BJ (cell line): ENCODE results near the gene CTRL. TPM values are rescaled to one million over a fixed set of nuclear protein-coding genes. Genes with fewer than 3 reads are reported as not detected.

Experiments used
- CTCF ChIA-PET: fragments of 350-600 bp; formaldehyde crosslinking; extraction: SDS; loops from one replicate; lab custom pipeline; 2021; ENCODE audit warnings: antibody characterized with exemption, inconsistent platforms; lab: Yijun Ruan, JAX
- POLR2A ChIA-PET: fragments of 300-600 bp; sonication (Branson Sonifier 250); formaldehyde crosslinking; extraction: SDS; loops from one replicate; lab custom pipeline; 2021; ENCODE audit warnings: antibody characterized with exemption; lab: Charles Lee
- DNase-seq: peaks from one replicate; pipeline ENCODE4 v3.0.0-alpha.2; 2011; ENCODE audit warnings: low read depth
- H3K27me3 ChIP-seq: 2 replicates; pipeline ENCODE4 v1.6.0; 2011; ENCODE audit warnings: low read length; ENCODE audit not compliant: control insufficient read depth, insufficient read depth
- H3K36me3 ChIP-seq: 2 replicates; pipeline ENCODE4 v1.5.1; 2011; ENCODE audit warnings: low read length; ENCODE audit not compliant: control insufficient read depth, insufficient read depth
- H3K4me3 ChIP-seq: 2 replicates; pipeline ENCODE4 v1.5.1; 2011; ENCODE audit warnings: low read depth, mild to moderate bottlenecking, control low read depth, low read length
- CTCF ChIP-seq: IDR thresholded peaks from 2 replicates; pipeline ENCODE4 v1.5.1; 2011; ENCODE audit warnings: low read depth, mild to moderate bottlenecking, control low read depth, inconsistent platforms, low read length, moderate library complexity; ENCODE audit not compliant: insufficient read depth
- polyA plus RNA-seq: library from polyadenylated mRNA; depleted of rRNA; stranded (reverse); fragments of >200 nt; gene quantifications from 2 replicates; pipeline ENCODE4 v1.2.3, GENCODE V29; 2011

Gene CTRL
- polyA plus RNA-seq, 1 experiment = 0.58 TPM

GRCh38 chr16:67909056-67909742, 22.5 kb downstream of the CTRL start:
- POLR2A ChIA-PET = no interaction called here
- Histone ChIP-seq H3K27me3 (no peaks in the 10 kb centered on the region), H3K36me3 (peaks cover 14% of the 10 kb centered on the region), H3K4me3 (no peak overlapping the region)
- no peak for DNase-seq
- TF ChIP-seq CTCF = no peak
- CTCF ChIA-PET = interaction anchor here (0.6 to 5.9 kb wide), 4 partner anchors 12 to 26 kb away, joined by 3 to 32 read pairs (median 3); partner anchors contain the start of gene NRN1L

GRCh38 chr16:67907397-67908180, 24.1 kb downstream of the CTRL start:
- Histone ChIP-seq H3K36me3 (peaks cover 16% of the 10 kb centered on the region), H3K27me3 (no peaks in the 10 kb centered on the region), H3K4me3 (no peak overlapping the region)
- ChIA-PET POLR2A (no interaction called here), CTCF (interaction anchor here (0.6 to 5.9 kb wide), 6 partner anchors 11 to 705 kb away, joined by 3 to 32 read pairs (median 4); partner anchors contain the start of gene NRN1L)
- no peak for TF ChIP-seq CTCF
- DNase-seq = no peak

- no peaks in the 10 kb centered on the region for H3K27me3 ChIP-seq
- peaks cover 4% of the 10 kb centered on the region for H3K36me3 ChIP-seq
- TF ChIP-seq CTCF = no peak
- DNase-seq = no peak
- ChIA-PET POLR2A (no interaction called here), CTCF (interaction anchor here (1.9 kb wide), 1 partner anchor 19 kb away, joined by 7 read pairs; the partner anchor contains the start of gene NRN1L)
- H3K4me3 ChIP-seq = no peak overlapping the region
Measured at GRCh38 chr16:67902831-67903230, 28.8 kb downstream of the CTRL start.

- ChIA-PET POLR2A (no interaction called here), CTCF (interaction anchor here (0.7 to 2.1 kb wide), 2 partner anchors 86 to 387 kb away, joined by 3 to 6 read pairs; no protein-coding TSS in a partner anchor)
- TF ChIP-seq CTCF = no peak
- Histone ChIP-seq H3K36me3 (peaks cover 4% of the 10 kb centered on the region), H3K4me3 (no peak overlapping the region), H3K27me3 (no peaks in the 10 kb centered on the region)
- DNase-seq = no peak
Measured at GRCh38 chr16:67901734-67902133, 29.9 kb downstream of the CTRL start.

- ChIA-PET POLR2A (no interaction called here), CTCF (interaction anchor here (1.0 to 3.2 kb wide), 6 partner anchors 10 to 376 kb away, joined by 3 to 13 read pairs (median 3); no protein-coding TSS in a partner anchor)
- DNase-seq = no peak
- Histone ChIP-seq H3K4me3 (no peak overlapping the region), H3K27me3 (no peaks in the 10 kb centered on the region), H3K36me3 (peaks cover 2% of the 10 kb centered on the region; the same call in 1 of the 2 replicates)
- no peak for TF ChIP-seq CTCF
Measured at GRCh38 chr16:67897231-67897630, 34.4 kb downstream of the CTRL start.
